ENCODE measurements around the gene VAMP7.
"Not testable (repeated sequence)": the region's sequence is repeated elsewhere in the genome, so short reads cannot be mapped to it uniquely, and the experiment has no call there.

The VAMP7 gene

GRCh38 chrX:155957843-155958242 lies 76.7 kb downstream of the VAMP7 start:
- DNase-seq (no peak), ATAC-seq (no peak)
- no peak overlapping the region for H3K4me3 Mint-ChIP-seq
- H3K9me3 Mint-ChIP-seq, result peaks cover 0 to 5% of the 10 kb centered on the region in 2 donors
- H3K4me1 Mint-ChIP-seq, result no peaks in the 10 kb centered on the region
- H3K27me3 Mint-ChIP-seq, result no peaks in the 10 kb centered on the region
- H3K27ac Mint-ChIP-seq, result no peak overlapping the region

- no peak for ATAC-seq
- Mint-ChIP-seq H3K4me3 (no peak overlapping the region), H3K9me3 (peaks cover 7 to 11% of the 10 kb centered on the region in 2 donors), H3K4me1 (no peaks in the 10 kb centered on the region), H3K27me3 (no peaks in the 10 kb centered on the region), H3K27ac (no peak overlapping the region)
- DNase-seq, result no peak
Observed at GRCh38 chrX:155959018-155959587, 78.0 kb downstream of the VAMP7 start.

- no peak overlapping the region for H3K27ac Mint-ChIP-seq
Observed at GRCh38 chrX:155962906-155963305, 81.8 kb downstream of the VAMP7 start.

GRCh38 chrX:155966876-155967275 lies 85.7 kb downstream of the VAMP7 start:
- peaks cover 12% of the 10 kb centered on the region for H3K4me1 Mint-ChIP-seq
- DNase-seq (peak; percentile 23 to 50), ATAC-seq (peak; percentile 91)
- H3K9me3 Mint-ChIP-seq, result peaks cover 23 to 35% of the 10 kb centered on the region in 2 donors
- no peak overlapping the region for H3K4me3 Mint-ChIP-seq
- peaks cover 9% of the 10 kb centered on the region for H3K27me3 Mint-ChIP-seq
- no peak overlapping the region for H3K27ac Mint-ChIP-seq

More at GRCh38 chrX:155962906-155963305, 81.8 kb downstream of the VAMP7 start:
- ATAC-seq (no peak), DNase-seq (no peak)
- H3K9me3 Mint-ChIP-seq, result peaks cover 10 to 15% of the 10 kb centered on the region in 2 donors
- H3K4me1 Mint-ChIP-seq, result peaks cover 4% of the 10 kb centered on the region
- no peak overlapping the region for H3K4me3 Mint-ChIP-seq
- no peaks in the 10 kb centered on the region for H3K27me3 Mint-ChIP-seq

- H3K9me3 Mint-ChIP-seq, result peaks cover 23 to 35% of the 10 kb centered on the region in 2 donors
- H3K4me1 Mint-ChIP-seq, result peaks cover 12% of the 10 kb centered on the region
- DNase-seq, result no peak
- no peak overlapping the region for H3K4me3 Mint-ChIP-seq
- ATAC-seq, result no peak
- H3K27me3 Mint-ChIP-seq, result peaks cover 9% of the 10 kb centered on the region
- no peak overlapping the region for H3K27ac Mint-ChIP-seq
Observed at GRCh38 chrX:155967653-155968325, 86.6 kb downstream of the VAMP7 start.

- Mint-ChIP-seq H3K9me3 (peaks cover 23 to 35% of the 10 kb centered on the region in 2 donors), H3K27ac (peak overlapping the region in 1 of 2 donors; percentile 89), H3K4me3 (no peak overlapping the region), H3K4me1 (peaks cover 12% of the 10 kb centered on the region), H3K27me3 (peaks cover 9% of the 10 kb centered on the region)
- no peak for DNase-seq
- peak; percentile 63 for ATAC-seq
Observed at GRCh38 chrX:155968326-155968661, 87.1 kb downstream of the VAMP7 start.

GRCh38 chrX:155968791-155969190 lies 87.6 kb downstream of the VAMP7 start:
- peaks cover 21 to 31% of the 10 kb centered on the region in 2 donors for H3K9me3 Mint-ChIP-seq
- H3K4me1 Mint-ChIP-seq, result peaks cover 12% of the 10 kb centered on the region
- DNase-seq (no peak), ATAC-seq (peak; percentile 12)
- H3K27me3 Mint-ChIP-seq, result peaks cover 9% of the 10 kb centered on the region
- H3K4me3 Mint-ChIP-seq, result peak overlapping the region in 1 of 2 donors; percentile 3
- H3K27ac Mint-ChIP-seq, result no peak overlapping the region

- Mint-ChIP-seq H3K27me3 (peaks cover 17% of the 10 kb centered on the region), H3K4me1 (peaks cover 12% of the 10 kb centered on the region), H3K9me3 (peaks cover 17 to 20% of the 10 kb centered on the region in 2 donors)
- not testable (repeated sequence) for H3K27ac Mint-ChIP-seq, ATAC-seq, DNase-seq, H3K4me3 Mint-ChIP-seq
Observed at GRCh38 chrX:155971658-155972057, 90.5 kb downstream of the VAMP7 start.

- peaks cover 17 to 20% of the 10 kb centered on the region in 2 donors for H3K9me3 Mint-ChIP-seq
- H3K27me3 Mint-ChIP-seq, result peaks cover 17% of the 10 kb centered on the region
- DNase-seq, H3K4me3 Mint-ChIP-seq, H3K27ac Mint-ChIP-seq, ATAC-seq: not testable (repeated sequence)
- H3K4me1 Mint-ChIP-seq, result peaks cover 12% of the 10 kb centered on the region
Observed at GRCh38 chrX:155972241-155972640, 91.1 kb downstream of the VAMP7 start.

GRCh38 chrX:155983326-155983725 lies 102.2 kb downstream of the VAMP7 start:
- Mint-ChIP-seq H3K27ac (no peak overlapping the region), H3K4me3 (no peak overlapping the region), H3K4me1 (no peaks in the 10 kb centered on the region), H3K27me3 (no peaks in the 10 kb centered on the region), H3K9me3 (peaks cover 0 to 8% of the 10 kb centered on the region in 2 donors)
- ATAC-seq (no peak), DNase-seq (no peak)

- no peak for ATAC-seq
- H3K4me1 Mint-ChIP-seq, result no peaks in the 10 kb centered on the region
- no peak overlapping the region for H3K27ac Mint-ChIP-seq
- H3K9me3 Mint-ChIP-seq, result peaks cover 4 to 8% of the 10 kb centered on the region in 2 donors
- H3K27me3 Mint-ChIP-seq, result no peaks in the 10 kb centered on the region
- H3K4me3 Mint-ChIP-seq, result no peak overlapping the region
- no peak for DNase-seq
Observed at GRCh38 chrX:155985208-155985607, 104.1 kb downstream of the VAMP7 start.

- H3K4me1 Mint-ChIP-seq, H3K9me3 Mint-ChIP-seq, DNase-seq, H3K27ac Mint-ChIP-seq, H3K4me3 Mint-ChIP-seq, ATAC-seq, H3K27me3 Mint-ChIP-seq: not testable (repeated sequence)
Observed at GRCh38 chrX:155986995-155987394, 105.8 kb downstream of the VAMP7 start.

GRCh38 chrX:155988859-155989258 lies 107.7 kb downstream of the VAMP7 start:
- no peaks in the 10 kb centered on the region for H3K27me3 Mint-ChIP-seq
- peaks cover 0 to 4% of the 10 kb centered on the region in 2 donors for H3K9me3 Mint-ChIP-seq
- no peak overlapping the region for H3K4me3 Mint-ChIP-seq
- ATAC-seq (no peak), DNase-seq (no peak)
- no peaks in the 10 kb centered on the region for H3K4me1 Mint-ChIP-seq
- no peak overlapping the region for H3K27ac Mint-ChIP-seq
